Measurements from ENCODE around the gene TRAF3.

- no peak for TF ChIP-seq CTCF (IDR thresholded peaks at IDR 0.05)
- no peak for TF ChIP-seq TCF7L2 (IDR thresholded peaks at IDR 0.05; ENCODE audit: low read depth, low read length)
- no peak for TF ChIP-seq SIN3A (IDR thresholded peaks at IDR 0.05; ENCODE audit: borderline replicate concordance, insufficient read depth, low read depth, low read length)
- TF ChIP-seq REST (IDR thresholded peaks at IDR 0.05; ENCODE audit: insufficient read depth in 1 of 2, low read depth in 2 of 2, low read length in 1 of 2), result no peak
- TF ChIP-seq POLR2AphosphoS5 (IDR thresholded peaks at IDR 0.05; ENCODE audit: low read depth, low read length), result no peak
Measured at GRCh38 chr14:102805371-102805891, 28.2 kb downstream of the TRAF3 start.

All from Panc1 (cell line).